WTC11 (cell line): ENCODE data around the gene TWIST2. TPM values are rescaled to one million over a fixed set of nuclear protein-coding genes. Genes with fewer than 3 reads are reported as not detected.

Source experiments
- ATAC-seq: fragments of 200-7000 bp; cut with Tn5 transposase; 2 replicates; pipeline ENCODE4 v1.10.0; 2021; ENCODE audit warnings: mild to moderate bottlenecking, moderate library complexity
- CTCF ChIA-PET: fragments of 300-600 bp; sonication (Branson Sonifier 250); formaldehyde crosslinking; loops from one replicate; lab custom pipeline; 2021; ENCODE audit warnings: antibody characterized with exemption; lab: Charles Lee
- POLR2A ChIA-PET: fragments of 350-600 bp; sonication (Branson Sonifier 250); formaldehyde crosslinking; loops from one replicate; lab custom pipeline; 2021; ENCODE audit warnings: antibody characterized with exemption; lab: Charles Lee
- DNase-seq: peaks from one replicate; pipeline ENCODE4 v3.0.0; 2021; ENCODE audit warnings: low spot score
- H3K27ac Mint-ChIP-seq: 2 replicates; pipeline ENCODE4 v1.8.0; 2021; ENCODE audit warnings: mixed read lengths
- H3K27me3 Mint-ChIP-seq: 2 replicates; pipeline ENCODE4 v1.8.0; 2021; ENCODE audit warnings: low read depth, mild to moderate bottlenecking, moderate library complexity, mixed read lengths
- H3K36me3 Mint-ChIP-seq: 2 replicates; pipeline ENCODE4 v1.8.0; 2021; ENCODE audit warnings: mixed read lengths
- H3K4me1 Mint-ChIP-seq: 2 replicates; pipeline ENCODE4 v1.8.0; 2022; ENCODE audit warnings: mixed read lengths
- H3K4me3 Mint-ChIP-seq: 2 replicates; pipeline ENCODE4 v1.8.0; 2021; ENCODE audit warnings: mild to moderate bottlenecking, moderate library complexity, mixed read lengths
- H3K9me3 Mint-ChIP-seq: 2 replicates; pipeline ENCODE4 v1.8.0; 2021; ENCODE audit warnings: mixed read lengths
- AFF4 ChIP-seq: sonication (generic); formaldehyde crosslinking; IDR thresholded peaks from 2 replicates; pipeline ENCODE4 v1.8.1; 2023; ENCODE audit warnings: mild to moderate bottlenecking, missing genetic modification reagents, borderline replicate concordance
- ATF1 ChIP-seq: sonication (generic); formaldehyde crosslinking; IDR thresholded peaks from 2 replicates; pipeline ENCODE4 v1.8.1; 2023; ENCODE audit warnings: mild to moderate bottlenecking, moderate library complexity, missing genetic modification reagents
- ATF2 ChIP-seq: sonication (generic); formaldehyde crosslinking; IDR thresholded peaks from 2 replicates; pipeline ENCODE4 v1.8.1; 2022; ENCODE audit warnings: low read depth, missing genetic modification reagents, borderline replicate concordance
- CREB1 ChIP-seq: sonication (generic); formaldehyde crosslinking; IDR thresholded peaks from 2 replicates; pipeline ENCODE4 v1.8.0; 2023; ENCODE audit warnings: mild to moderate bottlenecking, missing genetic modification reagents
- E2F5 ChIP-seq: sonication (generic); formaldehyde crosslinking; IDR thresholded peaks from 2 replicates; pipeline ENCODE4 v1.8.1; 2022; ENCODE audit warnings: mild to moderate bottlenecking, moderate library complexity, missing genetic modification reagents
- FOXP4 ChIP-seq: sonication (generic); formaldehyde crosslinking; IDR thresholded peaks from 2 replicates; pipeline ENCODE4 v1.8.0; 2022; ENCODE audit warnings: mild to moderate bottlenecking, missing genetic modification reagents
- IRF2 ChIP-seq: sonication (generic); formaldehyde crosslinking; IDR thresholded peaks from 2 replicates; pipeline ENCODE4 v1.8.0; 2022; ENCODE audit warnings: low read depth, missing genetic modification reagents, borderline replicate concordance
- JAZF1 ChIP-seq: fragments of 250-450 bp; sonication (Bioruptor Pico); IDR thresholded peaks from 2 replicates; pipeline ENCODE4 v1.9.0; 2021; ENCODE audit warnings: moderate library complexity, mild to moderate bottlenecking, inconsistent platforms
- NR1H2 ChIP-seq: sonication (generic); formaldehyde crosslinking; IDR thresholded peaks from 2 replicates; pipeline ENCODE4 v1.9.0; 2021; ENCODE audit warnings: mild to moderate bottlenecking, moderate library complexity, missing genetic modification reagents
- OVOL2 ChIP-seq: fragments of 250-450 bp; sonication (Bioruptor Pico); IDR thresholded peaks from 2 replicates; pipeline ENCODE4 v1.9.0; 2021; ENCODE audit warnings: mild to moderate bottlenecking, borderline replicate concordance
- PRRX2 ChIP-seq: fragments of 250-450 bp; sonication (Bioruptor Pico); IDR thresholded peaks from 2 replicates; pipeline ENCODE4 v1.8.0; 2021; ENCODE audit warnings: mild to moderate bottlenecking
- RELA ChIP-seq: sonication (generic); formaldehyde crosslinking; IDR thresholded peaks from 2 replicates; pipeline ENCODE4 v1.8.1; 2022; ENCODE audit warnings: missing genetic modification reagents, mild to moderate bottlenecking, borderline replicate concordance
- SMAD3 ChIP-seq: sonication (generic); formaldehyde crosslinking; IDR thresholded peaks from 2 replicates; pipeline ENCODE4 v1.8.0; 2022; ENCODE audit warnings: missing genetic modification reagents, mild to moderate bottlenecking, borderline replicate concordance
- SOX15 ChIP-seq: fragments of 250-450 bp; sonication (Bioruptor Pico); IDR thresholded peaks from 2 replicates; pipeline ENCODE4 v1.9.0; 2021; ENCODE audit warnings: mild to moderate bottlenecking
- USF1 ChIP-seq: sonication (generic); formaldehyde crosslinking; IDR thresholded peaks from 2 replicates; pipeline ENCODE4 v1.8.0; 2022; ENCODE audit warnings: mild to moderate bottlenecking, missing genetic modification reagents
- USF2 ChIP-seq: sonication (generic); formaldehyde crosslinking; IDR thresholded peaks from 2 replicates; pipeline ENCODE4 v1.8.1; 2023; ENCODE audit warnings: mild to moderate bottlenecking, missing genetic modification reagents, moderate library complexity
- ZNF263 ChIP-seq: sonication (generic); formaldehyde crosslinking; IDR thresholded peaks from 2 replicates; pipeline ENCODE4 v1.8.1; 2022; ENCODE audit warnings: low read depth, mild to moderate bottlenecking, moderate library complexity, missing genetic modification reagents
- ZNF416 ChIP-seq: fragments of 250-450 bp; sonication (Bioruptor Pico); IDR thresholded peaks from 2 replicates; pipeline ENCODE4 v1.9.0; 2021; ENCODE audit warnings: mild to moderate bottlenecking, inconsistent platforms
- total RNA-seq: library from RNA; stranded (reverse); gene quantifications from 3 replicates; pipeline ENCODE4 v1.2.3, GENCODE V29; 2021

The TWIST2 gene
- total RNA-seq, 1 experiment from 2014 or later = 5.7 TPM

- no peak for TF ChIP-seq AFF4 (CRISPR knock-in tag)
- TF ChIP-seq USF1 (CRISPR knock-in tag) = no peak
- TF ChIP-seq ATF1 = no peak
- no peak for TF ChIP-seq SOX15 (CRISPR knock-in tag)
These were observed 49.4 kb downstream of the TWIST2 start (continued) for GRCh38 chr2:238897122-238897880.

GRCh38 chr2:238897911-238898311 lies 50.0 kb downstream of the TWIST2 start:
- CTCF ChIA-PET = interaction anchor here (1.9 kb wide), 1 partner anchor 23 kb away, joined by 5 read pairs; no protein-coding TSS in a partner anchor
- POLR2A ChIA-PET = no interaction called here

GRCh38 chr2:238898534-238899281 lies 50.8 kb downstream of the TWIST2 start:
- H3K9me3 Mint-ChIP-seq = no peaks in the 10 kb centered on the region
- ChIA-PET POLR2A (no interaction called here), CTCF (interaction anchor here (1.9 kb wide), 1 partner anchor 23 kb away, joined by 5 read pairs; no protein-coding TSS in a partner anchor)
- H3K27me3 Mint-ChIP-seq = no peaks in the 10 kb centered on the region
- no peak overlapping the region for H3K27ac Mint-ChIP-seq
- no peak for ATAC-seq
- no peaks in the 10 kb centered on the region for H3K36me3 Mint-ChIP-seq
- DNase-seq = no peak
- H3K4me1 Mint-ChIP-seq = peaks cover 2% of the 10 kb centered on the region; the same call in 1 of the 2 replicates
- H3K4me3 Mint-ChIP-seq = no peak overlapping the region
- TF ChIP-seq ATF1 (no peak), RELA (no peak), USF2 (CRISPR knock-in tag) (no peak), SMAD3 (CRISPR knock-in tag) (no peak), PRRX2 (CRISPR knock-in tag) (no peak), USF1 (CRISPR knock-in tag) (no peak), ZNF263 (no peak), IRF2 (no peak), OVOL2 (CRISPR knock-in tag) (no peak), FOXP4 (CRISPR knock-in tag) (no peak), JAZF1 (CRISPR knock-in tag) (no peak), ATF2 (CRISPR knock-in tag) (no peak), CREB1 (CRISPR knock-in tag) (no peak), ZNF416 (no peak), NR1H2 (CRISPR knock-in tag) (no peak)

More at GRCh38 chr2:238897911-238898311, 50.0 kb downstream of the TWIST2 start:
- ATAC-seq (no peak), DNase-seq (no peak)
- Mint-ChIP-seq H3K4me3 (no peak overlapping the region), H3K9me3 (no peaks in the 10 kb centered on the region), H3K4me1 (peaks cover 2% of the 10 kb centered on the region; the same call in 1 of the 2 replicates), H3K27me3 (no peaks in the 10 kb centered on the region), H3K36me3 (no peaks in the 10 kb centered on the region), H3K27ac (no peak overlapping the region)
- TF ChIP-seq E2F5 (CRISPR knock-in tag) (no peak), ATF1 (no peak)
